OCI-LY3 (cell line): Measurements from ENCODE around the gene CACNA1C.

Experiments used
- H2AFZ ChIP-seq: fragments of 200-600, 300-600 bp; shearing (Covaris generic); 2 replicates; pipeline ENCODE4 v1.6.0; 2014; ENCODE audit warnings: antibody characterized with exemption, low read depth, low read length
- H3K27ac ChIP-seq: fragments of 200-600, 300-600 bp; sonication (generic); 2 replicates; pipeline ENCODE4 v1.5.1; 2014; ENCODE audit warnings: mild to moderate bottlenecking, low read length, moderate library complexity, mixed read lengths
- H3K27me3 ChIP-seq: fragments of 200-600, 300-600 bp; sonication (generic); 2 replicates; pipeline ENCODE4 v1.6.1; 2014; ENCODE audit warnings: low read depth, low read length, mixed read lengths
- H3K36me3 ChIP-seq: fragments of 200-600, 300-600 bp; sonication (generic); replicated peaks from 2 replicates; pipeline ENCODE3; 2014; ENCODE audit warnings: low read depth, low read length, mixed read lengths
- H3K4me1 ChIP-seq: fragments of 300-600, 200-600 bp; sonication (generic); 2 replicates; pipeline ENCODE4 v1.6.1; 2014; ENCODE audit warnings: low read length, mixed read lengths
- H3K4me2 ChIP-seq: fragments of 200-600, 300-600 bp; sonication (generic); 2 replicates; pipeline ENCODE4 v1.6.1; 2014; ENCODE audit warnings: low read length, mixed read lengths
- H3K4me3 ChIP-seq: fragments of 300-600, 200-600 bp; sonication (generic); 2 replicates; pipeline ENCODE4 v1.5.1; 2014; ENCODE audit warnings: antibody characterized with exemption, mild to moderate bottlenecking, low read length, moderate library complexity
- H3K79me2 ChIP-seq: fragments of 300-600, 200-600 bp; shearing (Covaris generic); 2 replicates; pipeline ENCODE4 v1.6.1; 2014; ENCODE audit warnings: mild to moderate bottlenecking, low read length, mixed read lengths
- H3K9ac ChIP-seq: fragments of 300-600, 200-600 bp; shearing (Covaris generic); 2 replicates; pipeline ENCODE4 v1.6.0; 2014; ENCODE audit warnings: mild to moderate bottlenecking, low read length, moderate library complexity
- H3K9me3 ChIP-seq: fragments of 200-600, 300-600 bp; shearing (Covaris generic); 2 replicates; pipeline ENCODE4 v1.6.1; 2014; ENCODE audit warnings: low read length, mixed read lengths; ENCODE audit not compliant: insufficient read depth
- H4K20me1 ChIP-seq: fragments of 200-600, 300-600 bp; sonication (generic); 2 replicates; pipeline ENCODE4 v1.6.1; 2016; ENCODE audit warnings: low read length, mixed read lengths; ENCODE audit not compliant: insufficient read depth
- CTCF ChIP-seq: fragments of 200-600, 300-600 bp; sonication (generic); IDR thresholded peaks from 2 replicates; pipeline ENCODE4 v1.5.1; 2014; ENCODE audit warnings: antibody characterized with exemption, low read length, low read depth
- EZH2phosphoT487 ChIP-seq: fragments of 200-600 bp; shearing (Covaris generic); IDR thresholded peaks from 2 replicates; pipeline ENCODE4 v1.6.1; 2018; ENCODE audit warnings: antibody characterized with exemption, mixed run types, low read depth

Gene CACNA1C

GRCh38 chr12:2152134-2152533, 99.3 kb downstream of the CACNA1C start:
- peak overlapping the region; percentile 10 for H3K4me3 ChIP-seq
- H3K4me2 ChIP-seq: peak overlapping the region; percentile 51
- H3K27me3 ChIP-seq: peaks cover 22% of the 10 kb centered on the region

GRCh38 chr12:2154050-2154449, 101.3 kb downstream of the CACNA1C start:
- no peak overlapping the region for H3K4me2 ChIP-seq
- no peak overlapping the region for H3K9ac ChIP-seq
- H3K27me3 ChIP-seq: peaks cover 5% of the 10 kb centered on the region; the same call in 1 of the 2 replicates
- H3K4me3 ChIP-seq: no peak overlapping the region
- H3K4me1 ChIP-seq: peaks cover 18% of the 10 kb centered on the region
- H4K20me1 ChIP-seq: no peaks in the 10 kb centered on the region
- no peak overlapping the region for H2AFZ ChIP-seq
- TF ChIP-seq CTCF: no peak
- H3K27ac ChIP-seq: no peak overlapping the region
- no peaks in the 10 kb centered on the region for H3K79me2 ChIP-seq
- no peaks in the 10 kb centered on the region for H3K9me3 ChIP-seq
- H3K36me3 ChIP-seq: no peaks in the 10 kb centered on the region

More at GRCh38 chr12:2152134-2152533, 99.3 kb downstream of the CACNA1C start:
- H3K27ac ChIP-seq: peak overlapping the region; percentile 11
- H3K4me1 ChIP-seq: peaks cover 18% of the 10 kb centered on the region
- no peak overlapping the region for H3K9ac ChIP-seq
- TF ChIP-seq EZH2phosphoT487 (no peak), CTCF (0 out of 2 replicates have a peak, but pooled peaks have one; percentile 3)
- H2AFZ ChIP-seq: peak overlapping the region; percentile 86
- no peaks in the 10 kb centered on the region for H3K79me2 ChIP-seq
- H4K20me1 ChIP-seq: no peaks in the 10 kb centered on the region
- H3K9me3 ChIP-seq: no peaks in the 10 kb centered on the region
- H3K36me3 ChIP-seq: no peaks in the 10 kb centered on the region

GRCh38 chr12:2154521-2154920, 101.7 kb downstream of the CACNA1C start:
- H3K27ac ChIP-seq: no peak overlapping the region
- no peak overlapping the region for H2AFZ ChIP-seq
- TF ChIP-seq EZH2phosphoT487 (no peak), CTCF (no peak)
- no peaks in the 10 kb centered on the region for H3K36me3 ChIP-seq
- no peak overlapping the region for H3K9ac ChIP-seq
- H3K79me2 ChIP-seq: no peaks in the 10 kb centered on the region
- H4K20me1 ChIP-seq: no peaks in the 10 kb centered on the region
- H3K9me3 ChIP-seq: no peaks in the 10 kb centered on the region
- peaks cover 18% of the 10 kb centered on the region for H3K4me1 ChIP-seq
- no peak overlapping the region for H3K4me3 ChIP-seq
- H3K27me3 ChIP-seq: peaks cover 4% of the 10 kb centered on the region; the same call in 1 of the 2 replicates
- H3K4me2 ChIP-seq: no peak overlapping the region

GRCh38 chr12:2156333-2156732, 103.5 kb downstream of the CACNA1C start:
- H2AFZ ChIP-seq: no peak overlapping the region
- peaks cover 4% of the 10 kb centered on the region; the same call in 1 of the 2 replicates for H3K27me3 ChIP-seq
- H3K79me2 ChIP-seq: no peaks in the 10 kb centered on the region
- no peaks in the 10 kb centered on the region for H4K20me1 ChIP-seq
- no peak for TF ChIP-seq EZH2phosphoT487
- TF ChIP-seq CTCF: no peak
- no peak overlapping the region for H3K9ac ChIP-seq
- peaks cover 16% of the 10 kb centered on the region for H3K4me1 ChIP-seq
- H3K27ac ChIP-seq: no peak overlapping the region
- no peak overlapping the region for H3K4me2 ChIP-seq
- H3K4me3 ChIP-seq: no peak overlapping the region
- no peaks in the 10 kb centered on the region for H3K9me3 ChIP-seq
- H3K36me3 ChIP-seq: no peaks in the 10 kb centered on the region
